Head of caudate nucleus (tissue), 42 donors: Measurements from ENCODE around the gene CARD14.

Experiments used
- DNase-seq, 42 donors: peaks; one replicate each; pipeline versions ENCODE4 v3.0.0 to v3.0.0-alpha.2; 2020 to 2021; ENCODE audit warnings: mixed read lengths in 7 of 42
- intact Hi-C: fragments of 100-400 bp; cut with DNase I; formaldehyde crosslinking; loops from one replicate; pipeline ENCODE4 v1.15.0; 2022

CARD14 gene

GRCh38 chr17:80169784-80170500, at the start of gene CARD14:
Gene CARD14 (plus strand): TSS chr17:80170030. CDS start chr17:80181439, 11,409 bp downstream.
- intact Hi-C loops: no loop called here
- no peak for DNase-seq

- DNase-seq: peak in 2 of 42 donors; percentile 12 to 22
- intact Hi-C loops: no loop called here
These were observed 47.7 kb upstream of the CARD14 start for GRCh38 chr17:80122026-80122575.

- intact Hi-C loops: no loop called here
These were observed 46.8 kb upstream of the CARD14 start for GRCh38 chr17:80122926-80123505.

GRCh38 chr17:80123791-80124190, 46.0 kb upstream of the CARD14 start:
- peak in 2 of 42 donors; percentile 26 to 32 for DNase-seq
- intact Hi-C loops: no loop called here

More at GRCh38 chr17:80122926-80123505, 46.8 kb upstream of the CARD14 start:
- DNase-seq: peak in 1 of 42 donors; percentile 32

GRCh38 chr17:80124351-80124981, 45.4 kb upstream of the CARD14 start:
- intact Hi-C loops: no loop called here
- DNase-seq: peak in 2 of 42 donors; percentile 12 to 39

- peak in 1 of 42 donors; percentile 12 for DNase-seq
- intact Hi-C loops: no loop called here
These were observed 44.0 kb upstream of the CARD14 start for GRCh38 chr17:80125656-80126448.

- no peak for DNase-seq
- intact Hi-C loops: no loop called here
These were observed 43.4 kb upstream of the CARD14 start for GRCh38 chr17:80126449-80126715.

GRCh38 chr17:80129006-80129565, 40.7 kb upstream of the CARD14 start:
- intact Hi-C loops: no loop called here
- no peak for DNase-seq

- intact Hi-C loops: no loop called here
- no peak for DNase-seq
These were observed 38.8 kb upstream of the CARD14 start for GRCh38 chr17:80130992-80131391.

- DNase-seq: peak in 1 of 42 donors; percentile 26
- intact Hi-C loops: no loop called here
These were observed 36.8 kb upstream of the CARD14 start for GRCh38 chr17:80132906-80133625.

- peak in 2 of 42 donors; percentile 14 to 23 for DNase-seq
- intact Hi-C loops: no loop called here
These were observed 36.2 kb upstream of the CARD14 start for GRCh38 chr17:80133626-80133970.

GRCh38 chr17:80137131-80137530, 32.7 kb upstream of the CARD14 start:
- DNase-seq: no peak
- intact Hi-C loops: no loop called here

GRCh38 chr17:80138856-80139426, 30.9 kb upstream of the CARD14 start:
- intact Hi-C loops: no loop called here
- DNase-seq: no peak

GRCh38 chr17:80141463-80142165, 28.2 kb upstream of the CARD14 start:
- no peak for DNase-seq
- intact Hi-C loops: loop anchor here (10.0 kb wide), 1 partner anchor 123 kb away; the partner anchor contains the start of gene RNF213

- intact Hi-C loops: loop anchor here (10.0 kb wide), 1 partner anchor 122 kb away; the partner anchor contains the start of gene RNF213
- DNase-seq: no peak
These were observed 26.9 kb upstream of the CARD14 start for GRCh38 chr17:80142929-80143328.

GRCh38 chr17:80145076-80146075, 24.5 kb upstream of the CARD14 start:
- intact Hi-C loops: loop anchor here (2.0 to 10.0 kb wide), 3 partner anchors 45 to 119 kb away; partner anchors contain the start of genes GAA, RNF213, SGSH and SLC26A11
- peak in 1 of 42 donors; percentile 3 for DNase-seq
